ENCODE measurements around the gene SERPINE1.

SERPINE1 gene

GRCh38 chr7:101126651-101127459 lies at the start of gene SERPINE1:
Gene SERPINE1 (plus strand): TSS chr7:101127104. CDS start chr7:101128394, 1,290 bp downstream.
- H3K4me1 ChIP-seq = peaks cover 69% of the 10 kb centered on the region
- no peaks in the 10 kb centered on the region for H4K20me1 ChIP-seq
- TF ChIP-seq Cebpa-rat (IDR thresholded peaks at IDR 0.05) = no peak
- H3K9ac ChIP-seq = peak within 1 kb of the TSS; percentile 48
- H3K36me3 ChIP-seq = no peaks in the 10 kb centered on the region
- H3K9me3 ChIP-seq = no peaks in the 10 kb centered on the region
- H3K27me3 ChIP-seq = no peaks in the 10 kb centered on the region
- peak within 1 kb of the TSS; percentile 25 for H3K4me3 ChIP-seq
- peak within 1 kb of the TSS; percentile 99 for H3K4me2 ChIP-seq
- H3K27ac ChIP-seq = peak within 1 kb of the TSS; percentile 77

- H4K20me1 ChIP-seq = no peaks in the 10 kb centered on the region
- H3K9ac ChIP-seq = no peak overlapping the region
- H3K4me2 ChIP-seq = peak overlapping the region; percentile 88
- H3K27me3 ChIP-seq = no peaks in the 10 kb centered on the region
- TF ChIP-seq Cebpa-rat (IDR thresholded peaks at IDR 0.05) = no peak
- no peaks in the 10 kb centered on the region for H3K36me3 ChIP-seq
- H3K4me1 ChIP-seq = peaks cover 15% of the 10 kb centered on the region
- no peak overlapping the region; the same call in 1 of the 2 replicates for H3K4me3 ChIP-seq
- no peaks in the 10 kb centered on the region for H3K9me3 ChIP-seq
- H3K27ac ChIP-seq = no peak overlapping the region
Measured at GRCh38 chr7:101077303-101078086, 49.4 kb upstream of the SERPINE1 start.

GRCh38 chr7:101081432-101081831 lies 45.5 kb upstream of the SERPINE1 start:
- no peak overlapping the region for H3K4me3 ChIP-seq
- peaks cover 28% of the 10 kb centered on the region for H3K4me1 ChIP-seq
- H3K36me3 ChIP-seq = no peaks in the 10 kb centered on the region
- H3K9ac ChIP-seq = no peak overlapping the region
- H3K9me3 ChIP-seq = no peaks in the 10 kb centered on the region
- no peaks in the 10 kb centered on the region for H3K27me3 ChIP-seq
- H4K20me1 ChIP-seq = no peaks in the 10 kb centered on the region
- no peak overlapping the region for H3K27ac ChIP-seq
- H3K4me2 ChIP-seq = no peak overlapping the region
- no peak for TF ChIP-seq Cebpa-rat (IDR thresholded peaks at IDR 0.05)

GRCh38 chr7:101084865-101085161 lies 42.1 kb upstream of the SERPINE1 start:
- no peak for TF ChIP-seq Cebpa-rat (IDR thresholded peaks at IDR 0.05)
- Histone ChIP-seq H4K20me1 (peaks cover 28% of the 10 kb centered on the region), H3K27ac (peak overlapping the region; percentile 95), H3K36me3 (peaks cover 31% of the 10 kb centered on the region), H3K9ac (peak overlapping the region; percentile 94), H3K4me1 (peaks cover 38% of the 10 kb centered on the region), H3K4me3 (peak overlapping the region; percentile 88), H3K4me2 (peak overlapping the region; percentile 84), H3K9me3 (peaks cover 14% of the 10 kb centered on the region; the same call in 1 of the 2 replicates), H3K27me3 (no peaks in the 10 kb centered on the region)

GRCh38 chr7:101085162-101085964 lies 41.5 kb upstream of the SERPINE1 start, which contains the start of gene TRIM56:
Gene TRIM56 (plus strand): TSS chr7:101085481. CDS start chr7:101087313, 1,832 bp downstream.
- H3K27me3 ChIP-seq = no peaks in the 10 kb centered on the region
- peak within 1 kb of the TSS; percentile 84 for H3K4me2 ChIP-seq
- H3K4me1 ChIP-seq = peaks cover 38% of the 10 kb centered on the region
- H4K20me1 ChIP-seq = peaks cover 32% of the 10 kb centered on the region
- peaks cover 19% of the 10 kb centered on the region; the same call in 1 of the 2 replicates for H3K9me3 ChIP-seq
- peaks cover 37% of the 10 kb centered on the region for H3K36me3 ChIP-seq
- peak within 1 kb of the TSS; percentile 95 for H3K27ac ChIP-seq
- H3K4me3 ChIP-seq = peak within 1 kb of the TSS; percentile 88
- H3K9ac ChIP-seq = peak within 1 kb of the TSS; percentile 94
- TF ChIP-seq Cebpa-rat (IDR thresholded peaks at IDR 0.05) = no peak; the same call in 1 of the 2 replicates

- Histone ChIP-seq H3K9me3 (peaks cover 32% of the 10 kb centered on the region; the same call in 1 of the 2 replicates), H4K20me1 (peaks cover 37% of the 10 kb centered on the region), H3K27me3 (no peaks in the 10 kb centered on the region), H3K36me3 (peaks cover 58% of the 10 kb centered on the region), H3K27ac (peak overlapping the region; percentile 3; the same call in 1 of the 2 replicates), H3K4me1 (peaks cover 38% of the 10 kb centered on the region), H3K9ac (no peak overlapping the region), H3K4me2 (peak overlapping the region; percentile 84), H3K4me3 (no peak overlapping the region)
- no peak for TF ChIP-seq Cebpa-rat (IDR thresholded peaks at IDR 0.05)
Measured at GRCh38 chr7:101087334-101088068, 39.4 kb upstream of the SERPINE1 start.

- no peak overlapping the region for H3K27ac ChIP-seq
- no peak overlapping the region for H3K4me2 ChIP-seq
- peaks cover 37% of the 10 kb centered on the region for H4K20me1 ChIP-seq
- peaks cover 61% of the 10 kb centered on the region for H3K36me3 ChIP-seq
- H3K4me3 ChIP-seq = no peak overlapping the region
- peaks cover 32% of the 10 kb centered on the region; the same call in 1 of the 2 replicates for H3K9me3 ChIP-seq
- no peak for TF ChIP-seq Cebpa-rat (IDR thresholded peaks at IDR 0.05)
- H3K27me3 ChIP-seq = no peaks in the 10 kb centered on the region
- peaks cover 38% of the 10 kb centered on the region for H3K4me1 ChIP-seq
- no peak overlapping the region for H3K9ac ChIP-seq
Measured at GRCh38 chr7:101088069-101088425, 38.9 kb upstream of the SERPINE1 start.

GRCh38 chr7:101088858-101089529 lies 37.9 kb upstream of the SERPINE1 start:
- no peak overlapping the region for H3K9ac ChIP-seq
- H3K9me3 ChIP-seq = peaks cover 32% of the 10 kb centered on the region; the same call in 1 of the 2 replicates
- H3K27ac ChIP-seq = no peak overlapping the region
- TF ChIP-seq Cebpa-rat (IDR thresholded peaks at IDR 0.05) = no peak
- no peak overlapping the region for H3K4me2 ChIP-seq
- H3K36me3 ChIP-seq = peaks cover 61% of the 10 kb centered on the region
- H4K20me1 ChIP-seq = peaks cover 44% of the 10 kb centered on the region
- H3K27me3 ChIP-seq = no peaks in the 10 kb centered on the region
- no peak overlapping the region for H3K4me3 ChIP-seq
- peaks cover 38% of the 10 kb centered on the region for H3K4me1 ChIP-seq
